ENCODE results near the gene TMEM270.

GRCh38 chr7:73906874-73907273 is 45.9 kb downstream of the TMEM270 start:
- no peak for TF ChIP-seq TCF7 (IDR thresholded peaks at IDR 0.05; ENCODE audit: borderline replicate concordance)
- no peak for TF ChIP-seq DPF2 (IDR thresholded peaks at IDR 0.05)
- TF ChIP-seq SUZ12 (IDR thresholded peaks at IDR 0.05; ENCODE audit: unreplicated experiment): no peak
